Right renal pelvis (tissue), 4 donors: ENCODE results near the gene CEP63. TPM values are rescaled to one million over a fixed set of nuclear protein-coding genes. Genes with fewer than 3 reads are reported as not detected.

Experiments
- DNase-seq, 4 donors: peaks; one replicate each; pipeline ENCODE4 v3.0.0-alpha.2; 2013; ENCODE audit warnings: low read depth in 4 of 4, low spot score in 3 of 4, missing footprints in 1 of 4
- polyA plus RNA-seq, 4 donors: library from polyadenylated mRNA; unstranded; fragments of 120-200 nt; gene quantifications; one replicate each; pipeline ENCODE4 v1.2.1, GENCODE V29; 2013; ENCODE audit not compliant: insufficient read length in 4 of 4

CEP63 gene
- polyA plus RNA-seq, 4 donors = 30.3 to 37.7 (median 37.2) TPM

GRCh38 chr3:134466331-134466730 lies 19.5 kb upstream of the CEP63 start:
- DNase-seq = no peak

GRCh38 chr3:134468519-134468918 lies 17.3 kb upstream of the CEP63 start:
- no peak for DNase-seq

GRCh38 chr3:134471521-134472193 lies 14.2 kb upstream of the CEP63 start:
- no peak for DNase-seq

- no peak for DNase-seq
Measured at GRCh38 chr3:134472831-134473230, 13.0 kb upstream of the CEP63 start.

- DNase-seq = peak in 3 of 4 donors; percentile 69 to 81 (median 78)
Measured at GRCh38 chr3:134473868-134474546, 11.8 kb upstream of the CEP63 start.

- no peak for DNase-seq
Measured at GRCh38 chr3:134474956-134475355, 10.9 kb upstream of the CEP63 start.

- no peak for DNase-seq
Measured at GRCh38 chr3:134476306-134476705, 9.6 kb upstream of the CEP63 start.

GRCh38 chr3:134477002-134477401 lies 8.9 kb upstream of the CEP63 start:
- no peak for DNase-seq

GRCh38 chr3:134477938-134478337 lies 7.9 kb upstream of the CEP63 start:
- DNase-seq = peak in 1 of 4 donors; percentile 33

GRCh38 chr3:134480546-134480945 lies 5.3 kb upstream of the CEP63 start:
- DNase-seq = no peak

GRCh38 chr3:134481166-134481565 lies 4.7 kb upstream of the CEP63 start:
- DNase-seq = no peak

GRCh38 chr3:134482622-134483021 lies 3.2 kb upstream of the CEP63 start:
- no peak for DNase-seq

- DNase-seq = no peak
Measured at GRCh38 chr3:134483195-134483900, 2.5 kb upstream of the CEP63 start.

- DNase-seq = peak in 1 of 4 donors; percentile 36
Measured at GRCh38 chr3:134485075-134485717, 661 bp upstream of the CEP63 start.

GRCh38 chr3:134486577-134487041 lies 752 bp downstream of the CEP63 start:
- DNase-seq = peak in 1 of 4 donors; percentile 32

GRCh38 chr3:134487406-134487805 lies 1.5 kb downstream of the CEP63 start:
- no peak for DNase-seq

- DNase-seq = no peak
Measured at GRCh38 chr3:134494495-134494894, 8.6 kb downstream of the CEP63 start.

- no peak for DNase-seq
Measured at GRCh38 chr3:134495980-134496379, 10.1 kb downstream of the CEP63 start.

GRCh38 chr3:134496471-134497071 lies 10.7 kb downstream of the CEP63 start:
- no peak for DNase-seq

GRCh38 chr3:134503266-134503665 lies 17.4 kb downstream of the CEP63 start:
- no peak for DNase-seq

- no peak for DNase-seq
Measured at GRCh38 chr3:134504132-134504531, 18.3 kb downstream of the CEP63 start.
